Sigmoid colon (tissue), 4 donors: ENCODE results near the gene BORCS6.

Experiments used
- CTCF ChIP-seq, 4 experiments: fragments of 450-650 bp in 3 of 4; fragments of 200-600 bp in 1 of 4; IDR thresholded peaks; one replicate each; pipeline ENCODE4 v1.5.1; 2016 to 2019; ENCODE audit warnings: antibody characterized with exemption in 4 of 4, mild to moderate bottlenecking in 3 of 4, moderate library complexity in 2 of 4
- EP300 ChIP-seq, 4 donors: sonication (generic); formaldehyde crosslinking; IDR thresholded peaks; one replicate each; pipeline ENCODE4 v1.6.1; 2017; ENCODE audit warnings: antibody characterized with exemption in 4 of 4
- POLR2A ChIP-seq, 2 donors: fragments of 450-650 bp; IDR thresholded peaks; one replicate each; pipeline ENCODE4 v1.6.1; 2016; ENCODE audit warnings: antibody characterized with exemption in 2 of 2, mild to moderate bottlenecking in 2 of 2, moderate library complexity in 2 of 2
- POLR2AphosphoS5 ChIP-seq, 4 donors: sonication (generic); formaldehyde crosslinking; IDR thresholded peaks; one replicate each; pipeline ENCODE4 v1.6.1; 2017; ENCODE audit warnings: antibody characterized with exemption in 4 of 4

DNA sequence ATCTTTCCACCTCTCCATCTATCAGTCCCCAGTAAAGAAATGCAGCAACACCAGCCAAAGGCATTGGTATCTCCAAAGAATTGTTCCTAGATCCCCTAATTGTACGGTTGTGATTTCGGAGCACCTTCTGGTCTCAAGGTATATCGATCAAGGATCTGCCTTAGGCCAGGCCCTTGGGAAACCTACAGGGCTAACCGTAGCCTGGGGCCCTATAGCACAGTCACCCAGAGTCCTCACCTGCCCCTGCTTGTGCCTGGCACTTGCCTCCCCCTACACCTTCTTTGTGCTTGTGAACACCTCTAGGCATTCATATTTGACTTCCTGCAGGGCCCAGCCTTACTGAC, 37.2 kb upstream of the BORCS6 start:
- no peak for TF ChIP-seq CTCF (IDR thresholded peaks at IDR 0.05)
- no peak for TF ChIP-seq EP300 (IDR thresholded peaks at IDR 0.05)
- TF ChIP-seq POLR2A (IDR thresholded peaks at IDR 0.05) = no peak
- no peak for TF ChIP-seq POLR2AphosphoS5 (IDR thresholded peaks at IDR 0.05)
